ENCODE results near the gene DENND11.

DNA sequence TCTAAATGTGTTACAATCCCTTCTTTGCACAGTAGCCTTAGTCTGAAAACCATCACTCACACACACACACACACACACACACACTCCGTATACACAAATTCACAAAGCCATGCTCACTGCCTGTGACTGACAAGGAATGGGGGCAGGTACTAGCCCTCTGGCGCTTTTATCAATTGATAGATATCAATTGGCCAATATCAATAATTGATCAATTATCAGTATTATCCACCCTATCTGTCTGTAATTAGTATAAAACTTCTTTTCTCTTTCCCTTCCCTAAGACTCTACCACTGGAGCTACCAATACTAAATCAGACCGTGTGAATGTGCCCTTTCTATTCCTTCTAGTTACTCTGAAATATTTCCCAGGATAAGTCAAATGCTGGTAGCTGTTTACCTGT lies 2.1 kb downstream of the DENND11 start:
- TF ChIP-seq, protein P1, sequence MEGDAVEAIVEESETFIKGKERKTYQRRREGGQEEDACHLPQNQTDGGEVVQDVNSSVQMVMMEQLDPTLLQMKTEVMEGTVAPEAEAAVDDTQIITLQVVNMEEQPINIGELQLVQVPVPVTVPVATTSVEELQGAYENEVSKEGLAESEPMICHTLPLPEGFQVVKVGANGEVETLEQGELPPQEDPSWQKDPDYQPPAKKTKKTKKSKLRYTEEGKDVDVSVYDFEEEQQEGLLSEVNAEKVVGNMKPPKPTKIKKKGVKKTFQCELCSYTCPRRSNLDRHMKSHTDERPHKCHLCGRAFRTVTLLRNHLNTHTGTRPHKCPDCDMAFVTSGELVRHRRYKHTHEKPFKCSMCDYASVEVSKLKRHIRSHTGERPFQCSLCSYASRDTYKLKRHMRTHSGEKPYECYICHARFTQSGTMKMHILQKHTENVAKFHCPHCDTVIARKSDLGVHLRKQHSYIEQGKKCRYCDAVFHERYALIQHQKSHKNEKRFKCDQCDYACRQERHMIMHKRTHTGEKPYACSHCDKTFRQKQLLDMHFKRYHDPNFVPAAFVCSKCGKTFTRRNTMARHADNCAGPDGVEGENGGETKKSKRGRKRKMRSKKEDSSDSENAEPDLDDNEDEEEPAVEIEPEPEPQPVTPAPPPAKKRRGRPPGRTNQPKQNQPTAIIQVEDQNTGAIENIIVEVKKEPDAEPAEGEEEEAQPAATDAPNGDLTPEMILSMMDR (IDR thresholded peaks at IDR 0.05; ENCODE audit: low read length): no peak
- no peak for TF ChIP-seq EZH2phosphoT487 (IDR thresholded peaks at IDR 0.05; ENCODE audit: low read length)
- no peak for TF ChIP-seq EZH2 (optimal IDR thresholded peaks at IDR 0.05; ENCODE audit: low read depth, low read length)

Data from MM.1S (cell line).